Ascending aorta (tissue), 2 donors: ENCODE data around the gene SMIM31. TPM values are rescaled to one million over a fixed set of nuclear protein-coding genes. Genes with fewer than 3 reads are reported as not detected.

Source experiments
- DNase-seq, 2 donors: peaks; one replicate each; pipeline ENCODE4 v3.0.0-alpha.2; 2019; ENCODE audit warnings: low spot score in 2 of 2
- H3K27ac ChIP-seq, 2 donors: fragments of 200-600 bp; sonication (generic); one replicate each; pipeline ENCODE4 v1.5.1; 2016 to 2017; ENCODE audit warnings: mild to moderate bottlenecking in 1 of 2
- H3K27me3 ChIP-seq: fragments of 200-600 bp; sonication (generic); one replicate; pipeline ENCODE4 v1.5.1; 2017
- H3K36me3 ChIP-seq, 2 donors: fragments of 200-600 bp; sonication (generic); one replicate each; pipeline ENCODE4 v1.5.1; 2016
- H3K4me1 ChIP-seq, 2 donors: fragments of 200-600 bp; sonication (generic); one replicate each; pipeline ENCODE4 v1.5.1; 2016 to 2017; ENCODE audit warnings: mild to moderate bottlenecking in 1 of 2
- H3K4me3 ChIP-seq, 2 donors: fragments of 200-600 bp; sonication (generic); one replicate each; pipeline ENCODE4 v1.5.1; 2016 to 2017; ENCODE audit warnings: mild to moderate bottlenecking in 1 of 2
- H3K9me3 ChIP-seq, 2 donors: fragments of 200-600 bp; sonication (generic); one replicate each; pipeline ENCODE4 v1.5.1; 2016
- intact Hi-C: fragments of 100-400 bp; cut with DNase I; formaldehyde crosslinking; loops from one replicate; pipeline ENCODE4 v1.15.1; 2023
- total RNA-seq: library from RNA; depleted of rRNA; stranded (reverse); fragments of >200 nt; gene quantifications from one replicate; pipeline ENCODE4 v1.1.0, GENCODE V29; 2016
- TF ChIP-seq, protein P1 (sequence below), 3 experiments: fragments of 200-600 bp in 2 of 3; fragments of 450-650 bp in 1 of 3; sonication (generic) in 2 of 3; IDR thresholded peaks; one replicate each; pipeline ENCODE4 v1.5.1; 2016 to 2019; ENCODE audit warnings: antibody characterized with exemption in 3 of 3, mild to moderate bottlenecking in 1 of 3, moderate library complexity in 1 of 3

Gene SMIM31
- total RNA-seq, 1 donor from 2014 or later: not detected

DNA sequence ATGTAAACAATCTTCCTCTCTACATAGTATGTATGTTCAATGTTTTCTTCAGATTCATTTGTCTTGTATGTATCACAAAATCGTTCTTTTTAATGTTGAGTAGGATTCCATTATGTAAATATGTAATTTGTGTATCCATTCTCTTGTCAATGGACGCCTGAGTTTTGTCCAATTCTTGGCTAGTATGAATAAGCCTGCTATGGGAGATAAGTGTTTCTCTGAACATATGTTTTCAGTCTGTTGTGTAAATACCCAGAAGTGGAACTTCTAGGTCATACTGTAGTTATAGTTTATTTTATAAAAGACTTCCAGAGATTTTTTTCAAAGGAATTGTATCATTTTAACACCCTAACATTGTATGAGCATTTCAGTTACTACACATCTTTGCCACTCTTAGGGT, 2.8 kb downstream of the SMIM31 start:
- H3K4me3 ChIP-seq: no peak overlapping the region
- H3K27ac ChIP-seq: no peak overlapping the region
- no peaks in the 10 kb centered on the region for H3K36me3 ChIP-seq
- H3K9me3 ChIP-seq: no peaks in the 10 kb centered on the region
- intact Hi-C loops: no loop called here
- no peaks in the 10 kb centered on the region for H3K27me3 ChIP-seq
- no peaks in the 10 kb centered on the region for H3K4me1 ChIP-seq
- DNase-seq: no peak
- TF ChIP-seq, protein P1, sequence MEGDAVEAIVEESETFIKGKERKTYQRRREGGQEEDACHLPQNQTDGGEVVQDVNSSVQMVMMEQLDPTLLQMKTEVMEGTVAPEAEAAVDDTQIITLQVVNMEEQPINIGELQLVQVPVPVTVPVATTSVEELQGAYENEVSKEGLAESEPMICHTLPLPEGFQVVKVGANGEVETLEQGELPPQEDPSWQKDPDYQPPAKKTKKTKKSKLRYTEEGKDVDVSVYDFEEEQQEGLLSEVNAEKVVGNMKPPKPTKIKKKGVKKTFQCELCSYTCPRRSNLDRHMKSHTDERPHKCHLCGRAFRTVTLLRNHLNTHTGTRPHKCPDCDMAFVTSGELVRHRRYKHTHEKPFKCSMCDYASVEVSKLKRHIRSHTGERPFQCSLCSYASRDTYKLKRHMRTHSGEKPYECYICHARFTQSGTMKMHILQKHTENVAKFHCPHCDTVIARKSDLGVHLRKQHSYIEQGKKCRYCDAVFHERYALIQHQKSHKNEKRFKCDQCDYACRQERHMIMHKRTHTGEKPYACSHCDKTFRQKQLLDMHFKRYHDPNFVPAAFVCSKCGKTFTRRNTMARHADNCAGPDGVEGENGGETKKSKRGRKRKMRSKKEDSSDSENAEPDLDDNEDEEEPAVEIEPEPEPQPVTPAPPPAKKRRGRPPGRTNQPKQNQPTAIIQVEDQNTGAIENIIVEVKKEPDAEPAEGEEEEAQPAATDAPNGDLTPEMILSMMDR (IDR thresholded peaks at IDR 0.05): no peak

DNA sequence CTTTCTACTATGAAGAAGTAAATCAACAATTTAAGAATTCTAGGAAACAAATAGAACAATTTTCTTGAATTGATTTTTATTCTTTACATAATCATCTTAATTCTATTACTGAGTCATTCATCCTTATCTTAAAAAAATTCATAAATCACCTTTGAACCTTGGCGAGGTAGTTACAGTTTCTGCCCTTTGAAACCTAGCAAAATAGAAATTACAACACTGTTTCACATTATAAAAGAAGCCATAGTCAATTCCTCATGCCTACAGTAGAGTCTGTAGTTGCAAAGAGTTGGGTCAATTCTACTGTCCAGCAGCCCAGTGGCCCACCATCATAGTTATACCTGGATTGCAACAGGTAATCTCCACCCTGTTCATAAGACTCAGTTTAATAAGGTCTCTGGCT, 7.3 kb downstream of the SMIM31 start:
- no peaks in the 10 kb centered on the region for H3K4me1 ChIP-seq
- no peak overlapping the region for H3K4me3 ChIP-seq
- no peaks in the 10 kb centered on the region for H3K9me3 ChIP-seq
- intact Hi-C loops: no loop called here
- TF ChIP-seq, protein P1 (IDR thresholded peaks at IDR 0.05): no peak
- no peaks in the 10 kb centered on the region for H3K36me3 ChIP-seq
- H3K27me3 ChIP-seq: no peaks in the 10 kb centered on the region
- no peak for DNase-seq
- H3K27ac ChIP-seq: no peak overlapping the region

DNA sequence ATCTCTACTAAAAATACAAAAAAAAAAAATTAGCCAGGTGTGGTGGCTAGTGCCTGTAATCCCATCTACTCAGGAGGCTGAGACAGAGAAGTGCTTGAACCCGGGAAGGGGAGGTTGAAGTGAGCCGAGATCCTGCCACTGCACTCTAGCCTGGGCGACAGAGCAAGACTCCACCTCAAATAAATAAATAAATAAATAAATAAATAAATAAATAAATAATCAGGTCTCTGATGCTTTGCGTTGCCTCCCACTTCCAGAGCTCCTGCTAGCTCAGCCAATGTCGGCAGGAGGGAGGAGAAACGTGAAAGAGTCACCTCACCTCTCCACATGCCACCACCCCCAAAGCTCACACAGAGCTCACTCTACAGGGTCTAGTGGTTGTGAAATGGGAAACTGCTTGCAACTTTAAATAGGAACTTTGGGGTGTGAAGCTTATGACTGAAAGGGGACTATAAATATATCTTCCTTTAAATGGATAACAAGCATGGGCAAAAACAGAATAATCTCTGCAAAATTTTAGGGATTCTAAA, 7.9 kb downstream of the SMIM31 start:
- no peaks in the 10 kb centered on the region for H3K9me3 ChIP-seq
- intact Hi-C loops: no loop called here
- H3K4me3 ChIP-seq: no peak overlapping the region
- H3K4me1 ChIP-seq: no peaks in the 10 kb centered on the region
- H3K36me3 ChIP-seq: no peaks in the 10 kb centered on the region
- TF ChIP-seq, protein P1 (IDR thresholded peaks at IDR 0.05): no peak
- H3K27ac ChIP-seq: no peak overlapping the region
- no peaks in the 10 kb centered on the region for H3K27me3 ChIP-seq
- DNase-seq: no peak

DNA sequence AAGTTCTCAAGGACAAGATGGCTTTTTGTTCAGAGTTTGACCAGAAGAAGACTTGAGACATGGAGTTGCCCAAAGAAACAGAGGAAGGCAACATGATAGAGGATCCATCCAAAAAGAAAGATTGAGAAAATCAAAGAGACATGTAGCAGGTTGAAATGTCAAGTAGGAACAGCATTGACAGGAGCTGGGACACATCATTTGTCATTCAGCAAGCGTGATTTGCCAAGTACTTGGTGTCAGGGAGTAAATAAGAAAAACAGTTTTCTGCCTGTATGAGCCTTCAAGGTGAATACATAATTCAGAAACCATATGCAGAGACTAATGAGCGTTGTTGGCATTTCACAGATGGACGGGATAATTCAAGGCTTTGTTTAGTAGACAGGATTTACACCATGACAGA, 11.2 kb downstream of the SMIM31 start:
- DNase-seq: no peak

DNA sequence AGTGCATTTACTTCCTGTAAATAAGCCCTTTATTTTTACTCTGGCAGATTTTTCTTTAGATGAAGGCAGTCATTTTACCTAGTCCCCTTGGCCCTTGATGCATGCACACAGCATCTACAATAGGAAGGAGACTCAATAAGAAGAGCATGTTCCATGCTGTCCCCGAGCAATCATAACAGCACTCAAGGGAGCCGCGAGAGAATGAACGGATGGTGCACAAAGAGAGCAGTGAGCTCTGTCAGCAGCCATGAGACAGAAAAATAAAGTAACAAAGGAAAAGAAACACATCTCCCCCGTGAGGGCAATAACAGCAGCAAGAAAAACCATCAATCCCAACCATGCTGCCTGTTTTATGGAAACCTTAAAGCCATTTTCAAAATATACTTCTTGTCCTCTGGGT, 11.9 kb downstream of the SMIM31 start:
- H3K36me3 ChIP-seq: no peaks in the 10 kb centered on the region
- no peaks in the 10 kb centered on the region for H3K27me3 ChIP-seq
- no peak overlapping the region for H3K27ac ChIP-seq
- intact Hi-C loops: no loop called here
- H3K4me3 ChIP-seq: no peak overlapping the region
- TF ChIP-seq, protein P1 (IDR thresholded peaks at IDR 0.05): no peak
- no peaks in the 10 kb centered on the region for H3K4me1 ChIP-seq
- no peak for DNase-seq
- H3K9me3 ChIP-seq: no peaks in the 10 kb centered on the region

More for the DNA sequence above, 11.2 kb downstream of the SMIM31 start:
- no peaks in the 10 kb centered on the region for H3K9me3 ChIP-seq
- no peaks in the 10 kb centered on the region for H3K36me3 ChIP-seq
- intact Hi-C loops: no loop called here
- no peak overlapping the region for H3K27ac ChIP-seq
- no peaks in the 10 kb centered on the region for H3K4me1 ChIP-seq
- H3K4me3 ChIP-seq: no peak overlapping the region
- no peaks in the 10 kb centered on the region for H3K27me3 ChIP-seq
- TF ChIP-seq, protein P1 (IDR thresholded peaks at IDR 0.05): no peak

DNA sequence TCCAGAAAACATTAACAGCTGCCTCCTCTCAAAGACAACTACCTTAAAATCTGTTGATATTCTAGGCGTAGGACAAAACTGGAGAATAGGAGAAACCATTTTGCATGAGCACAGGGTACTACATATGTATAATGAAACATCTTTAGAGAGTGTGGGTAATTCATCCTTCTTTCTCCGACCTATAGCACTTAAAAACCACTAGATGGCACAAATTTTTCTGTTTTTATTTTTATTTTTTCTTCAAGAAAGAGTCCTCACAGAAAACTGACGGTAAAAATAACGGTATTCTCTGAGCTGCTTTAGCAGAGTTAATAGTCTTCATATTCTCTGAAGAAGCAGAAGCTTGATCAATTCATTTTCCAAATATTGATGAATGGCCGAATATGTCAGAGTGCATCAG, 14.6 kb downstream of the SMIM31 start:
- TF ChIP-seq, protein P1 (IDR thresholded peaks at IDR 0.05): no peak

More for the DNA sequence above, 14.6 kb downstream of the SMIM31 start:
- no peak overlapping the region for H3K27ac ChIP-seq
- H3K27me3 ChIP-seq: no peaks in the 10 kb centered on the region
- H3K9me3 ChIP-seq: no peaks in the 10 kb centered on the region
- no peak overlapping the region for H3K4me3 ChIP-seq
- no peaks in the 10 kb centered on the region for H3K4me1 ChIP-seq
- DNase-seq: no peak
- intact Hi-C loops: no loop called here
- no peaks in the 10 kb centered on the region for H3K36me3 ChIP-seq
